HG02798 (cell line): Measurements from ENCODE around the gene NT5M.
"Not testable (repeated sequence)": the region's sequence is repeated elsewhere in the genome, so short reads cannot be mapped to it uniquely, and the experiment has no call there.

Experiments
- ATAC-seq: cut with Tn5 transposase; IDR thresholded peaks from one replicate; pipeline ENCODE4 v1.9.1; 2021; ENCODE audit warnings: mild to moderate bottlenecking; ENCODE audit not compliant: unreplicated experiment, poor library complexity

The NT5M gene

DNA sequence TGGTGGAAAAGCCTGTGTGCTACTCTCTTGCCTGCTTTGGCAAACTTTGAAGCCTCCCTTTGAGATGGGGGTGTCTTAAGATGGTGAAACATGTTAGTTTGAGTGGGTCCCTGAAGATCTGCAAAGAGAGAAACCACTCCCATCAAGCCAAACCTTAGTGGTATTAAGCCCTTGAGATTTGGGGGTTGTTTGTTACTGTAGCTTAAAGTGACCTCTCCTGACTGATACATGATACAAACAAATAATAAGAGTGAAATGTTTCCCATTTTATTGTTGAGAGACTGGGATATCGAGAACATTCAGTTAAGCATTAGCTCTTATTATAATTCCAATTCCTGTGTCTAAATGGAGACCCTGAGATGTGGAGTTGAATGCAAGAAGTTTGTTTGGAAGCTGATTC, 63.1 kb downstream of the NT5M start:
- no peak for ATAC-seq

DNA sequence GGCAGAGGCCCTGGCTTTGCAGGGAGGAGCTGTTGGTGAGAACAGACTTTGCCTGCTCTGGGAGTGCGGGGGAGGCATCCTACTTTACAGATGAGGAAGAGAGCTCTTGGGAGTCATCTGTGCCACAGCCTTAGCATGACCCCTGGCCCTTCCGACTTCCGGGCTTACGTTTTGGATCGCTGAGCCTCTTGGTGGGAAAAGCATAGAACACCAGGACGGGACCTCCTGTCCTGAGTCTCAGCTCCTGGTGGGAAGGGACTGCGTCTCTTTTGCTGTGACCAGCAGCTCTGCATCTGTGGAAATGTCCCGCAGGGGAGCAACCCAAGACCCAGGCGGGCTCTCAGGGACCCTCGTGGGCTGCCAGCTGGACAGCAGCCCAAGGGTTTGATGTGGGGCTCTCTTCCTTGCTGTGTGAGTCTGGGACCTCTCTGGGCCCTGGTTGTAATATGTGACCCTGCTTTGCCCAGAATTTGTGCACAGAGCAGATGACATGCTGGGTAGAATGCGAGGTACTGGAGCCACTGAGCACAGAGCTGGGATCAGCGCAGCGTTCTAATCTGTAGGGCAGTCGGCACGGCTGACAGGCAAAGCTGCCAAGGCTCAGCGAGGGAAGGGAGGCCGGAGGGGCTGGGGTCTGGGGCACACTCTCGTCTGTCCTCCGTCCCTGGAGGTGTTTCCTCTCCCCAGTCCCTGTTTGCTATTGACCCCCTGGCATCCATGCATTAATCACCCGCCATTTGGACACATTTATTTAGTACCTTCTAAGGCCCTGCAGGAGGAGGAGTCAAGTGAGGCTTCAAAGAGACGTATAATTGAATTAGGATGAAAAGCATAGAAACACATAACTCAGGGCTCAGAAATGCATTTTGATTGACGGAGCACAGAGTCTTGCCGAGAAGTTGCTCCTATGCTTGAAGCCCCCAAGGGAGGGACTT, 64.0 kb downstream of the NT5M start:
- no peak for ATAC-seq

DNA sequence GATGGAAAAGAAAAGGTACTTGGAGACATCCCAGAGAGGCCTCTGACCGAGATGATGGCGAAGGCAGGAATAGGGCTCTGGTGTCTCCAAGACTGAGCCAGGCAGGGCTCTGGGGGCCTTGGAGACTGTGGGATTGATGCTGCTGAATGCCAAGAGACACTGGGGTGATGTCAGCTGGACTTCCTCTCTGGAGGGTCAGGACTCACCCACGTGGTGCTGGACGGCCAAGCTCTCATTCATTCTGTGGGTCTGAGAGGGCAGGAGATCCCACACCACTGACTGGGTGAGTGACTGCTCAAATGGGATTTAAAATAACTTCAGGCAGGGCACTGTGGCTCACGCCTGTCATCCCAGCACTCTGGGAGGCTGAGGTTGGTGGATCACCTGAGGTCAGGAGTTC, 64.8 kb downstream of the NT5M start:
- no peak for ATAC-seq

DNA sequence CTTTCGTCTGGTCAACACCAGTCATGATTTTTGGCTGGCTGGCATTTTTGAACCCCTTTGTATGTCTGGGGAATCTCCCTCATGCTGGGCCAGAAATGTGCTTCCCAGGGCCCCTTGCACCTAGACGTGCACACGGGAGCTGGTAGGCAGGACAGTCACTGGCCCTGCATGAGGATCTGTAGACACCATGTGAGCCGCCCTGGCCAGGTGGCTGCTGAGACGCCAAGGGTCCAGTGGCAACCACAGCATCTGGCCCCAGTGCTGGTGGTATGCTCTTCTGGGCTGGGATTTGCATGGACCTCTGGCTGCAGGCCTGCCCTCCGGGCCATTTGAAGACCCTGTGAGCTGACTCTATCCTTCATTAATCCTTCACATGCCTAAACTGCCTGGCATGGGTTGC, 67.5 kb downstream of the NT5M start:
- no peak for ATAC-seq

DNA sequence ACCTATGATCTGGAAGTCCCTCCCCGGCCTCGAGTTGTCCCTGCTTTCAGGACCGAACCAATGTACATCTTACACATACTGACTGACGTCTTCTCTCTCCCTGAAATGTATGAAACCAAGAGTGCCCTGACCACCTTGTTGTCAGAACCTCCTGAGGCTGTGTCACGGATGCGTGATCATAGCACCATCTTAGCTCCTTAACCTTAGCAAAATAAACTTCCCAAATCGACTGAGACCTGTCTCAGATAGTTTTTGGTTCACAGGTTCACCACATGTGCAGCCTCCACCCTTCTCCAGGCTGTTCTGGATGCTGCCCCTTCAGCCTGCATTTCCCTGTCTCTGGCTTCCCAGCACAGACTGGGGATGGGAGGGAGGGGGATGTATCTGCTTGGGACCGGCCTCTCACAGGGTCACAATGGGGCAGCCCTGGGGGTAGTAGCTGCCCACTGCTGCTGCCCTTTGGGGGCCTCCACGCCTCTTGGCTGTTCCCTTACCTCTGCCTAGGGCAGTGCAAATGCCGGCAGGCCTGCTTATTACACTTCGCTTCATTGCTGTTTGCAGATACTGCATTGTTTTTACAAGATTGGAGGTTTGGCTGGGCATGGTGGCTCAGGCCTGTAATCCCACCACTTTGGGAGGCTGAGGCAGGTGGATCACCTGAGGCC, 69.8 kb downstream of the NT5M start:
- ATAC-seq, result no peak

DNA sequence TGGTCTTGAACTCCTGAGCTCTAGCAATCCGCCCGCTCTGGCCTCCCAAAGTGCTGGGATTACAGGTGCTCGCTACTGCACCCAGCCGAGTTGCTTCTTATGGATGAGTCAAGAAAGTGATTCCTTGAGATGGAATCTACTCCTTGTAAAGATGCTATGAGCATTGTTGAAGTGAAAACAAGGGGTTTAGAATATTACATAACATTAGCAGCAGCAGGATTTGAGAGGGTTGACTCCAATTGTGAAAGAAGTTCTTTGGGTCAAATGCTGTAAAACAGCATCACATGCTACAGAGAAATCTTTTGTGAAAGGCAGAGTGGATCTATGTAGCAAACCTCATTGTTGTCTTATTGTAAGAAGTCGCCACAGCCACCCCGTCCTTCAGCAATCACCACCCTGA, 72.7 kb downstream of the NT5M start:
- no peak for ATAC-seq

DNA sequence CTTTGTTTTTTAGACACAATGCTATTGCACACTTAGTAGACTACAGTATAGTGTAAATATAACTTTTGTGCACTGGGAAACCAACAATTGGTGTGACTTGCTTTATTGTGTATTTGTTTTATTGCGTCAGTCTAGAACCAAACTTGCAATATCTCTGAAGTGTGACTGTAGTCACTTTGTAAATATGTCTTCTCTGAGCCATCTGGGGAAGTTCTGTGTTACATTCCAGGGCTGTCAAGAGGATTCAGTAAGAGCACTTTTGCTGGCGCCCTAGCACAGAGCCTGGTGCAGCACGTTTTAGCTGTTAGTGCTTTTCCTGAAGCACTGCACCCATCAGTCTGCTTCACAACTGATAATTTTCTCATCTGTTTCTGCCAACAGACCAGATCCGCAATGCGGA, 73.2 kb downstream of the NT5M start:
- ATAC-seq, result no peak

DNA sequence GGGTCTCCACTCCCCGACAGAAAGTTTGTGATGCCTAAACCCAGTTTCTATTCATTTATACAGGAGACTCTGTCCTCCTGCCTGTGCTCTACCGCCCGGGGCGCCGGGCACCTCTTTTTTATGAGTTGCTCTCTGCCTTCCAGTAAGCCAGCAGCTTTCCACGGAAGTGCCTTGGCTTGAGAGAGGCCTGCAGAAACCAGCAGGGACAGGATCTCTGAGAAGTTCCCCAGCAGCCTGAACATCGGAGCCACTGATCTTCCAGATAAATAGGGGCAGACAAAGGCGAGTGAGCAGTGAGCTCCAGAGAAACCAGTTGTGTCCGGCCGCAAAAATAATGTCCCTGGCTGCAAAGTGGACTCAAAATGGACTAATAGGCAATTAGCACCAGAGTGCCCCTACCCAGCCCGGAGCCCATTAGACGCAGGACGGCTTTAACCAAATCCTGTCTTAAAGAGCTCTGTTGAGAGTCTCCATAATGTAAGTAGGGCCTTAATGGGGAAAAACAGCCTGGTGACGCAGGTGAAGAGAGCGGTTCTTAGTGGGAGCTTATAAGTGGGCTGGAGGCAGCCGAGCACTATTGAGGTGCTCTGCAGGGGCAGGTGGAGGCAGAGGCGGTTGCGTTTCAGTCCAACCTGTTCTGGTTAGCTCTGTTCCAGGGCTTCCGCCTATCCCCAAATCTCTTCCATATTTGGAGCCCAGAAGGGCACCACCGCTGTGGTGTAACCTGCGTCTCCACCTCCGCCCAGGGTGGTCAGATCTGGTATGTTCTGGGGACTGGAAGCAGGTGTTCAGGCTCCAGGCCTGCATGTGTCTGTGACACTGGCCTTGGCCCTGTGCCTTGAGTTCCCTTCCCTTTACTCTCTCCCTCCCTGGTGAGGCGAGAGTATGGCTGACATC, 74.1 kb downstream of the NT5M start:
- no peak for ATAC-seq

DNA sequence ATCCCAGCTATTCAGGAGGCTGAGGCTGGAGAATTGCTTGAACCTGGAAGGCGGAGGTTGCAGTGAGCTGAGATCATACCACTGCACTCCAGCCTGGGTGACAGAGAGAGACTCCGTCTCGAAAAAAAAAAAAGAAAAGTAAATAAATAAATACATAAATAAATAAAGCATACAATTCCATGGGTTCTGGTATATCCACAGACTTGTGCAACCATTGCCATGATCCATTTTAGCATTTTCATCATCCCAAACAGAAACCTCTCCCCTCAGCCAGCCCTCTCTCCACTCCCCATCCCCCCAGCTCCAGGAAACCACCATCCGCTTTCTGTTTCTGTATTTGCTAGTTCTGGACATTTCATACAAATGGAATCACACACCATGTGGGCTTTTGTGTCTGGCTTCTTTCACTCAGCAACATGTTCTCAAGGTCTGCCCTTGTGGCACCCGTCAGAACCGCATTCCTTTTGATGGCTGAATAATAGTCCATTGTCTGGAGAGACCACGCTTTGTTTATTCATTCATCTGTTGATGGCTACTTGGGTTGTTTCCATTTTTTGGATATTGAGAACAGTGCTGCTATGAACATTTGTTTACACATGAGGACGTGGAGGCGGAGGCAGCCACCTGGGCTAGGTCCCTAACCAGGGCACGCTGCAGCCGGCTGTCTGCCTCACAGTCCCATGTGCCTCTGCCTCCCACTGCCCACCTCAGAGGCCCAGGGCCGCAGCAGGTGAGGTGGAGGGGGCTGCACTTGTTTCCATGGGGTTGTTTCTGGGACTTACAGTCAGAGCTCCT, 76.2 kb downstream of the NT5M start:
- ATAC-seq, result no peak

DNA sequence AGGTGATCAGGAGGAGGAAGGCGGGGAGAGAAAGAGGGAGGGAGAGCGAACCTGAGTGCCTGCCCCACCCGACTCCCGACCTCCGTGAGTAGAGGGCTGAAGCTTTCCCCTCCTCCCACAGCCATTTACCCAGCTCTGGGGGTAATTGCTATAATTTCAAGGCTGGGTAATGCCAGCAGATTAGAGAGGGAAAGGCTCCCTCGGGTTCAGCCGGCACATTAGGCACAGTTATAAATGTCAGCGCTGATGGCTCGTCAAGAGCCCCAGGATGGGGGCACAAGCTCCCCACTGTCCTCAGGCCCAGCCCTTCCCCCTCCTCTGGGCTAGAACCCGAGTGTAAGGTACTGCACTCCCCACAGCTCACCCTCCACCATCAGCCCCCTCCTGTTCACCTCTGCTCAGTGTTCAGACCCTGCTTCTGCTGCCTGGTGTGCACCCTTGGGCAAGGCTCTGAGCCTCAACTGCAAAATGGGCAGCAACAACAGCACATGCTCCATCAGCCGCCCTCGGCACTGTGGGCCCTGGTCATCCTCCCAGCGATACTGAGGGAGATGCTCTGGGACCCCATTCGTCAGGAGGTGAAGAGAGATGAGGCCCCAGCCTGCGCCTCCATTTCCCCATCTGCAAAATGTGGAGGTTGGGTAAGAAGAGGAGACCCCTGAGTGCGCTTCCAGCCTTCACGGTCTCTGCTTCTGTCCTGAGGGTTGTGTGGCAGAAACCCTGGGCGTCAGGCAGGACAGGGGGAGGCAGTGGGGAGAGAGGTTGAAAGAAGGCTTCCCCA, 77.2 kb downstream of the NT5M start:
- no peak for ATAC-seq

DNA sequence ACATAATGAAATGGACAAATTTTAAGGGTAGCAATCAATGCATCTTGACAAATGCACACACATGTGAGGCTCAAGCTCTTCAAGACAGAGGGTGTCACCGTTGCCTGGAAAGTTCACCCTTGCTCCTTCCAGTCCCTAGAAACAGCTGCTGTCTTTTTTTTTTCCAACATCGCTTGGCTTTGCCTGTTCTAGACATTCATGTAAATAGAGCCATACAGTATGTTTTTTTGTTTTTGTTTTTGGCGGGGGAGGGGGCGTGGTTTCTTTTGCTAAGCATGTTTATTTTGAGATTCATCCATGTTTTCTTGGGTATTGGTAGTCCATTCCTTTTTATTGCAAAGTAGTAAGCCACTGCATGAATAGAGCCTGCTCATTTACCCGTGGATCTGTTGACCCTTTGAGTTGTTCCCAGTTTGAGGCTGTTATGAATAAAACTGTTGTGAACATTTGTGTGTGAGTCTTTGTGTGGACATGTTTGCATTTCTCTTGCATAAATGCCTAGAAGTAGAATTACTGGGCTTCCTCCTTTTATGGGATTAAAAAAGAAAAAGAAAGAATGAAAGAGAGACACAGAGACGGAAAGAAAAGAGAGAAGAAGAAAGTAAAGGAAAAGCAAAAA, 78.4 kb downstream of the NT5M start:
- ATAC-seq, result no peak

DNA sequence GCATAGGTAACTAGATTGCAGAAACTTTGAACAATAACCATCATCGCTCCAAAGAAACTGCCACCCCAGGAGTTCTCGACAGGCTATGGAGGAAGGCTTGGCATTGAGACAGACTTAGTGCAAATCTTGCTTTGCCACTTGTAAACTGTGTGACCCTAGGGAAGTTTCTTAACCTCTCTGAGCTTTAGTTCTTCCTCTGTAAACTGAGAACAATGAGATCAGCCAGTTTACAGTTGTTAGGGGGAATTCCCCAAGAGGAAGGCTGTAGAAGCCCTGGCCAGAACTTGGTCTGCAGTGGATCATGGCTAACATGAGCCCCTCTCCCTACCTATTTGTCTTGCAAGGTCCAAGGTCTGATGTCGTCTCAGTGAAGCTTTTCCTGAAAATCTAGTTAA, 78.9 kb downstream of the NT5M start:
- no peak for ATAC-seq

DNA sequence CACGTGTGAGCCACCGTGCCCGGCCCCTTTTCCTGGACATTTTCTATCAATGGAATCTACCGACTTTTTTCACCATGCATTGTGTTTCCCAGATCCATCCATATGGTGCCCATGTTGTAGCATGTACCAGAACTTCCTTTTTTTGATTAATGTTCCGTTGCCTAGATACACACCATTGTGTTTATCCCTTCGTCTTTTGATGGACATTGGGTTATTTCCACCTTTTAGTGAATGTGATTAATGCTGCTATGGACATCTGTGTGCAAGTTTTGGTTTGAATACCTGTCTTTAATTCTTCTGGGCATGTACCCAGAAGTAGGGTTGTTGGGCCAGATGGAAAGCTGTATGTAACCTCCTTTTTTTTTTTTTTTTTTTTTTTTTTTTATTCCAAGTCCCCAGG, 79.8 kb downstream of the NT5M start:
- ATAC-seq, result no peak

DNA sequence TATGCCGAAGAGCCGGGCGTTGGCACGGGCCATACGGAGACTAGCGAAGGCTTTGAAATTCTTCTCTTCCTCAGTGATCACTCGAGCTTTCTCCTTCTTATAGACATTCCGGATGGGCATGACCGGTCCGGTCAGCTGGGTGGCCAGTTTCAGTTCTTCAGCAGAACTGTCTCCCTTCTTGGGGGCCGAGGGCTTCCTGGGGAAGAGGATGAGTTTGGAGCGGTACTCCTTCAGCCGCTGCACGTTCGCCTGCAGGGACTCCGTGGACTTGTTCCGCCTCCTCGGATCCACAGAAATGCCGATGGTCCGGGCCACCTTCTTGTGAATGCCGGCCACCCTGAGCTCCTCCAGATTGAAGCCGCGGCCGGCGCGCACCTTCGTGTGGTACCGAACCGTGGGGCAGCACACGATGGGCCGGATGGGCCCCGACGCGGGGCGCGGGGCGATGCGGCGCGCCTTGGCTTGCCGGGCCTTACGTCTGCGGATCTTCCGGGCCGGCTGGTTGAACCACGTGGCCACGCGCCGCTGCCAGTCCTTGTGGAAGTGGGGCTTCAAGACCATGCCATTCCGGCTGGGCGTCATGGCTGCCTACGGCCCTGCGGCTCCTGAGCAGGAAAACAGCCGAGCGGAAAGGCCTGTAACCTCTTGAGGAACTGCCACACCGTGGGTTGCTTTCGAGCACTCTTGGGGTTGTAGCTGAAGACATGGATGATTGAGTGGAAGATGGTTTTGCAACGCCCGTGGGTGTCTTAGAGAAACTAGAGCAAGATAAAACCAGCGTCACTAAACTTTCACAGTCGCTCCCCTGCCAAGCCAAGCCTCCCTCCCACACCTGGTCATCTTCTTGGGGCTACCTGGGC, 80.5 kb downstream of the NT5M start:
- ATAC-seq, result not testable (repeated sequence)

DNA sequence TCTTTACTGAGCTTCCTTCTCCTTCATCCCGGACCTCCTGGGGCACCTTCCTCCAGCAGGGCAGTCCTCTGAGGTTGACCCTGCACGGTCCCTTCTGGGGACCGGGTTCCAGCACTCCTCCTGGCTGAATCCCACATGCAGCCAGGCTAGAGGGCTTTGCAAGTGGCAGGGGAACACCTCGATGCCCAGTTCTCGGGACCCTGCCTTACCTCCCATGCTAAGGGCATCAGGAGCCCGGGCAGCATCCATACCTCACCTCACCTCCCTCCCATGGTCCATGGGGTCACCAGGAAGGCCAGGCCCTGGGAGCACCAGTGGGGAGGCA, 81.1 kb downstream of the NT5M start:
- ATAC-seq, result no peak

DNA sequence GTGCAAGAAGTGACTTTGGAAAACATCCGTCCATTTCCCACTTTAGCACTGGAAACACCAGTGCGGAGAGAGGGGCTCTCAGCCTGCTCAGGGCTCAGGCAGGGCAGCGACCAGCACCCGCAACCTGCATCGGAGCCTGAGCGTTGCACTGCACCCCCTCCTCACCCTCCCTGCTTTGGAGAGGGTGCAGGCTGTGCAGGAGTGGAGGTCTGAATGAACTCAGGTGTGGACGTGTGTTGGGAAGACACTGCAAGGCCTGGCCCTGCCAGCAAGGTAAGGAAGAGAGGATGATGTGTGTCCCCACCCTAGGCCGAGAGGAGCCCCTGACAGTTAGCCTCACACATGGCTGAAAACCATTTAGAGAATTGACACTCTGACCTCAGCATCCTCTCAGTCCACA, 81.8 kb downstream of the NT5M start:
- no peak for ATAC-seq

DNA sequence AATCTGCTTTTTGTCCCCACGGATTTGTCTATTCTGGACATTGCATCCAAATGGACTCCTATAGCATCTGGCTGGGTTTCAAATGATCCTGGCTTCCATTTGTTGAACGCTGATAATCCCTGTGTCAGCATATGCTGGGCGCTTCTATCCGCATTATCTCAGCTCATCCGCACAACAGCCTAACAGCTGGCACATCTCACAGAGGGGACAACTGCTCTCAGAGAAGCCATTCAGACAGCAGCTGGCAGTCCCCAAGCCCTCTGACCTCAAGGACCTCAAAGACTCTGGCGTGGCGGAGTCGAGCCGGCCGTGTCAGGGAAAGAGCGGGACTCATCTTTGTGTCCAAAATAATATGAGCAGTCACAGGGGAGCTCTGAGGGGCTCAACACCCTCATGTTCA, 82.3 kb downstream of the NT5M start:
- ATAC-seq, result no peak
